ENCODE data around the gene RAB5IF.
"Not testable (repeated sequence)": the region's sequence is repeated elsewhere in the genome, so short reads cannot be mapped to it uniquely, and the experiment has no call there.

The RAB5IF gene

GRCh38 chr20:36628076-36628475 is 22.5 kb downstream of the RAB5IF start:
- DNase-seq = no peak

- peak in 1 of 51 donors; percentile 4 for DNase-seq
These were observed 24.4 kb downstream of the RAB5IF start for GRCh38 chr20:36629719-36630681.

- DNase-seq = no peak
These were observed 26.1 kb downstream of the RAB5IF start for GRCh38 chr20:36631646-36632045.

DNA sequence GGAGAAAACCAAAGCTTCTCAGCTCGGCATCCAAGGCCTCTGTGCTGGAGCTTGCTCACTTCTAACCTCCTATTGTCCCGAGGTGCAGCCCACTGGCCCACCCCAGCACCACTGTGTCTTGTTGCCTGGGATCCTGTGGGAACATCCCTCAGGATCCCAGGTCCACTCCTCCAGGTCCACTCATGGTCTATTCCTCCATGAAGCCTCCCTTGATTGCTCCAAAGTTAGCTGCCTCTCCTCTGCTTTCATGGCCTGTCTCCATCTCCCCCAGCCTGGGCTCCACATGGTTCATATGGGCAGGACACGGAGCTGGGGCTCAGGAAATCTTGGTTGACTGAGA is 26.5 kb downstream of the RAB5IF start:
- DNase-seq = no peak

- DNase-seq = no peak
These were observed 27.1 kb downstream of the RAB5IF start for GRCh38 chr20:36632487-36633284.

GRCh38 chr20:36633285-36633772 is 27.8 kb downstream of the RAB5IF start:
- DNase-seq = no peak

DNA sequence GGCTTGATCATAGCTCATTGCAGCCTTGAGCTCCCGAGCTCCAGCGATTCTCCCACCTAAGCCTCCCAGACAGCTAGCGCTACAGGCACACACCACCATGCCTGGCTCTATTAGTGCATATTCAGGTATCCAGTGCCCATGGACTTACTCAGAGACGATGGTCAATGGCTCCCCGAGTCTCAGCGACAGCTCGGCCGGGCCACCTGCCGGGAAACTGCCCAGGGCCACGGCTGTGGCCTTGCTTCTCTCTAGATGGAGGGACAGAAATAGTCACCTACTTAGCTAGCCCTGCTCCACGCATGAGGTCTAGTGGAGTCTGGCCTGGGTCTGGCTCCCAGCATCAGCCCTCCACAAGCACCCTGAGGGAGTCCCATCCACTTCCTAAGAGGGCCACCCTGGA is 28.8 kb downstream of the RAB5IF start:
- no peak for DNase-seq

- not testable (repeated sequence) for DNase-seq
These were observed 33.4 kb downstream of the RAB5IF start for GRCh38 chr20:36638876-36639400.

- DNase-seq = no peak
These were observed 35.9 kb downstream of the RAB5IF start for GRCh38 chr20:36641506-36641843.

DNA sequence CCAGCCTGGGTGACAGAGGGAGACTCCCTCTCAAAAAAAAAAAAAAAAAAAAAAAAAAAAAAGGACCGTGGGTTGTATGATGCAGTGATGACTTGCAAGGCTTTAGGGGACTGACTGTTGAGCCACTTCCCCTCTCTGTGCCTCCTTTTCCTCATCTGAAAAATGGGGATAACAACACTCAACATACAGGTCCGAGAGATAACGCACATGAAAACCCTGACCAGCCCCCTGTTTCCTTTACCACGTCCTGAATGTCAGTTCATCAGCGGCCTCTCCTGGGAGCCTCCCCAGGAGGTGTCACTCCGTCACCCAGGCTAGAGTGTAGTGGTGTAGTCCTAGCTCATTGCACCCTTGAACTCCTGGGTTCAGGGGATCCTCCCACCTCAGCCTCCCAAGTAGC is 36.6 kb downstream of the RAB5IF start:
- no peak for DNase-seq

- DNase-seq = no peak
These were observed 38.6 kb downstream of the RAB5IF start for GRCh38 chr20:36644032-36644705.

- DNase-seq = no peak
These were observed 39.1 kb downstream of the RAB5IF start for GRCh38 chr20:36644706-36645095.

DNA sequence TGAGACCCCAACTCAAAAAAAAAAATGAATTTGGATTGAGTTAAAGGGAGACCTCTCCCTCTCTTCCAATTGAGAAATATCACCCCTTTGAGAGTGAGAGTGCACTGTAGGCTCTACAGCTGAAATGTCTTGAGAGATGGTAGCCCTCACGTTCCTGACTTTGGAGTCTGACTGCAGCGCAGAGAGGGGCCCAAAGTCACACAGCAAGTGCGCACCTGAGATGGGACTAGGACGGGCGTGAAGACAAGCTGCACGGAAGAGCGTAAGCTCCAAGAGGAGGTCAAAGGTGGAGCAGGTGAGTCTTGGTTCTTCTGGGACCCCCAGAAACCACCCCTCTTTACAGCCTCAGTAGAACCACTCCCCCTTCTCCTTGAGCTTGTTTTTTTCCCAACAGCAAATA is 39.8 kb downstream of the RAB5IF start:
- DNase-seq = no peak

GRCh38 chr20:36645998-36646397 is 40.4 kb downstream of the RAB5IF start, which contains the start of gene SLA2:
SLA2 (minus strand) TSS chr20:36646196; CDS start chr20:36641335, 4,861 bp downstream.
- DNase-seq = no peak

DNA sequence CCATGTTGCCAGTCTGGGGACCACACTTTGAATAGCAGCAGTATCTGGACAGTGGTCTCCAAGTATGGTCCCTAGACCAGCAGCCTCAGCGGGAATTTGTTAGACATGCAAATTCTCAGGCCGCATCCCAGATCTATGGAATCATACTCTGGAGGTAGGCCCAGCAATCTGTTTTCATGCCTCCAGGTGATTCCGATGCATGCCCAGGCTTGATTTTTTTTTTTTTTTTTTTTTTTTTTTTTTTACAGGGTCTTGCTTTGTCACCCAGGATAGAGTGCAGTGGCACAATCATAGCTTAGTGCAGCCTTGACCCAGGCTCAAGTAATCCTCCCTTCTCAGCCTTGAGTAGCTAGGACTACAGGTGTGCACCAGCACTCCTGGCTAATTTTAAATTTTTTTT is 41.1 kb downstream of the RAB5IF start:
- DNase-seq = no peak

DNA sequence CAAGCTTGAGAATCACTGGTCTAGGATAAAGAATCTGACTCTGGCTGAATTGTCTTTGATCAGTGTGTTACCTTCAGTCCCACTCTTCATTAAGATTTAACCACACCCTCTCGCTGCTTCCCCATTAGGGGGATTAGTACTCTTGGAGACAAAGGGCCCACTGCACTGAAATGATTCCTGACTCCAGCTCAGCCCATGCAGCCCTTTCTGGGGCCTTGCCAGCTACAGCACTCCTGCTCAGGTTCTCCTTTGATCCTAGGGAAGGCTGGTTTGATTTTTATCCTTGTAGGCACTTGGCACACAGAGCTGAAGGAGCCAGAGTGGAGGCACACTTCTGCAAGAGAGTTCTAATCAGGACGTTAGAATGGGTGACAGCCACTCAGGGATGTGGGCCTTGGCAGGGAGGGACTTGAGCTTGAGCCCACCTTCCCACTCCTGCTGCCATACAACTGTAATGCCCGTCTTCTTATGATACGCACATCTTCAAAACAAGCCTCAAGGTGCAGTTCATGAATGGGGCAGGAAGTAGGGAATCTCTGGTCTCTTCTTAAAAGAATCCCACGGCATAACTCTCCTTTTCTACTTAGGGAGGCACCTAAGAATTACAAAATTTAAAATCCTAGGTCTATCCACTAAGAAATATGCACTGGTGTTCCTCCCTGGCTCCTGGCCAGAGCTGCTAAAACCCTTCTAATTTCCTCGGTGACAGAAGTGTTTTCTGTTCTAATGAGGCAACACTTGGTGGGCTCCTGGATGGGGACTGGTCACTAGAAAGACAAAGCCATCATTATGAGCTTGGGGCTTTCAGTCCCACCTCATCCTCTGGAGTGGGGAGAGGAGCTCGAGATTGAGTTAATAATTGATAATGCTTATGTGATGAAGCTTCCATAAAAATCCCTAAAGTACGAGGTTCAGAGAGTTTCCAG is 41.9 kb downstream of the RAB5IF start:
- no peak for DNase-seq

- no peak for DNase-seq
These were observed 47.9 kb downstream of the RAB5IF start for GRCh38 chr20:36653456-36653855.

- no peak for DNase-seq
These were observed 48.9 kb downstream of the RAB5IF start for GRCh38 chr20:36654506-36654905.

- DNase-seq = no peak
These were observed 49.4 kb downstream of the RAB5IF start for GRCh38 chr20:36655004-36655403.

GRCh38 chr20:36656733-36657132 is 51.2 kb downstream of the RAB5IF start:
- no peak for DNase-seq

GRCh38 chr20:36658300-36658699 is 52.7 kb downstream of the RAB5IF start:
- no peak for DNase-seq
